HG02970 (cell line): ENCODE data around the gene IRX5.

Experiments
- ATAC-seq: cut with Tn5 transposase; IDR thresholded peaks from one replicate; pipeline ENCODE4 v1.9.1; 2021; ENCODE audit warnings: mild to moderate bottlenecking, moderate library complexity, moderate number of reproducible peaks; ENCODE audit not compliant: unreplicated experiment, low FRiP score

Gene IRX5

DNA sequence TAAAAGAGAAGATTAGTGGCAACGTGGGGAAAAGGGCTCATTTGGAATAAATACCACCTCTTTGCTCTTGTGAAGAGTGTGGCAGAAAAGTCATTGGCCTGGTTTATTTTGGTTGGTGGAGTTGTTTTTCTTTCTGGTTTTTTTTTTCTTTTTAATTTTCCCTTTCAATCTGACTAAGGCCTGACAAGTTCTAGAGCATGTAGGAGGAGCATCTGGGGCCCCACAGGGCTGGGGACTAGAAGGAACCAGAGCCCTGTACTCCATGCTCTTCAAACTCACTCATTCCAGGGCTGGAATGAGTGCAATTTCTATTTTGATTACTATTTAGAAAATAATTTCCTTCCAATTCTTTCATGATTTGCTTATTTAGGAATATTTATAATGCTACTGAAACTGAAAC is 13.3 kb downstream of the IRX5 start:
- no peak for ATAC-seq

DNA sequence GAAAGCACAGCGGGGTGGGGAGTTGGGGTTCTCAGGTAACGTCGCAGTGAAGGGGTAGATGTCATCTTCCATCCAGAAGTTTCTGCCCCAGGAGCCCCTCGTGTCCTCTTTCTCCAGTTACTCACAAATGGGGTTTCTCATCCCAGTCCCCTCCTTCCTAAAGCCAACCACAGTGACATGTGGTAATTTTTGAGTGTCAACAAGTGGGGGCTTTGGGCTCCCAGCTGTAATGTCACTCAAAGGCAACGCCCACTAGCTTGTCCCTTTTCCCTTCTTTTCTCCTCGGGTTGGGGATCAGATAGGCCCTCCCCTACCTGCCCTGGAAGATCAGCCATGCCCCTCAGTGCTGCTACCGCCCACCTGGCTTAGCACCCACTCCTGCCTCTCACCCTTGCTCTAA is 14.4 kb downstream of the IRX5 start:
- ATAC-seq, result no peak

DNA sequence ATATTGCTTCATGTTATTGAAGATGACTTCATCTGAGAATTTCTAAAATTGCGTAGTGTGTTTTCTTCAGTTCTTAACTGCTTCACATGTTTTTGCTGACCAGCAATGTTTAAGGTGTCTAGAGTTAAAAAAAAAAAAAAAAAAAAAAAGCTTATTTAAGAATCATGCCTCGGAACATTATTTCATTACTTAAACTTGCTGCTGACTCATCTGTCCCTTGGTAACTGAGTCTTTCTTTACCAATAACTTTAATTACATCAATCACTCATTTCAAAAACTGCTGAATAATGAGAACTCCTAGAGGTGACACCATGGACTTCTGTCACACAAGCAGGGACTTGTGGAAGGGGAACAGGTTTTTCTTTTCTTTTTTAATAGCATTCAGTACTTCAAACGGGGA is 16.2 kb downstream of the IRX5 start:
- no peak for ATAC-seq

DNA sequence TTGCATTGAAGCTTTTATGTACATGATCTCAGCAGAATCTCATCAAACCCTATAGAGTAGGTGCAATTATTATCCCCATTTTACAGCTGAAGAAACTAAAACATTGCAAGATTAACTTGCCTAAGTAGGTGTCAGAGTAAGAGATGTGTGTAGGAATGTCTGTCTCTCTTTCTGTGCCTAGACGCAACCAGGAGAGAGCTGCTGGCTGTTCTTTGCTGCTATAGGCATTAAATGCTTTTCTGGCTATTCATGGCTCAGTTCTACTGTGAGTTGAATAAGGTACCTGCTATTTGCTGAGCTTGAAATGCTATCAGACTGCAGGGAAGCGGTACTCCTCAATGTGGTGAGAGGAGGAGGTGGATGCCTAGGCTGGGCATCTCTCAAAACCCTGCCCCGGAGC is 17.0 kb downstream of the IRX5 start:
- no peak for ATAC-seq

DNA sequence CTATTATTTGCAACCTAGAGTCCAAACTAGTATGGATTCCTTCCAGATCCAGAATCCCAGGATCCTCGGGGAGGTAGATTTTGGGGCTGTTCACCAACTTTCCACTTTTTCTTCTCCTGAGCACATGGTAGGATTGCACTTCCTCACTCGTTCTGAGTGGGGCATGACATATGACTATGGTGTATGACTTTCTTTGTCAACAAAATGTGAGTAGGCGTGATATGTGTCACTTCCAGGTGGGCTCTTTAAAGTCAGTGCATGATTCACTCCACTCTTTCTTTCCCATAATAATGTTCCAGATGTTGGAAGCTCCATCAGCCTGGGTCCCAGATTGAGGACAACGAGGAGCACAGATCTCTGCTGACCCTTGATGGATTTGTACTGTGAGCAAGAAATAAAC is 21.5 kb downstream of the IRX5 start:
- ATAC-seq, result no peak

DNA sequence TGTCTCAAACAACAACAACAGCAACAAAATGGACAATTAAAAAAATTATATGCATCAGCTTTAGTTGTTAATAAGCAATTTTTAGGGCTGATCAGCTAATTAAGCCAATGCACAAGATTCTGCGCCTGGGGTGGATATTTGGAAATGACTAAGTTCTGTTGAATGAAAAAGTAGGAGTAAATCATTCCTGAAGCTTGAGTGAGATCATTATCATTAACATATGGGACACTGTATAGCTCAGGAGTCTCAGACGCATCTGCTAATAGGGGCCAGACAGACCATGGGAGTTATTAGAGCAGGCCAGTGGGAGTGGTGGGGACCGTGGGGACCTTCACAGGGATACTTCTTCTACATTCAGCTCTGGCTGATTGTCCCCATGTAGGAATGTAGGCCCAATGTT is 22.8 kb downstream of the IRX5 start:
- ATAC-seq, result no peak

DNA sequence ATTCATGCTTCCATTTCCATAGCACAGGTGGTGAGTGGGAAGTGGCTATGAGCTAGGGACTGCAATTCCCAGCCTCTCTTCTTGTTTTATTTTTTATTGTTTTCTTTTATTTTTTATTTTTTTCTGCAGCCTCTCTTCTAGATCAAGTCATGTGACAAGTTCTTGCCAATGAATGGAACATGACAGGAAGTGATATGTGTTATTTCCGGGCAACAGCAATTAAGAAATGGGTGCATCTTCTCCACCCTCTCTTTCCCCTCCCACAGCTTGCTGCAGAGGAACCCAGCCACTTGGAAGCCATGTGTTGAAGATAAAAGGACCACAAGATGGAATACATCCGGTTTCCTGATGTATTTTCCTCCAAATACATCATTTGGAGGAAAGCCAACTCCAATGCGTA is 23.6 kb downstream of the IRX5 start:
- ATAC-seq, result no peak

DNA sequence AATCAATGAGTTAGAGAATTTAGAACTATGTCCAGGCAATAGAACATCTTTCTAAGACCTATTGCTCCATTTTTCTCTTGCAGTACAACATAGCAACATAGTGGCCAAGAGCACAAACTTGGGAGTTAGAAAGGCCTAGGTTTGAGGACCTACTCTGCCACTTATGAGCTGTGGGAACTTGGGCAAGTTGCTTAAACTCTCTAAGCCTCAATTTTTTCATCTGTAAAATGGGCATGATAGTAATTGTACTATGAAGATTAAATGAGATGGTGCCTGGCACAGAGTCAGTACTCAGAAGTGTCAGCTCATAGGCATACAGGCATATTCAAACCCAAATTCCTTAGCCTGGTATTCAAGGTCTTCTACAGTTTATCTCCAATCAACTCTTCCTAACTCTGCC is 25.1 kb downstream of the IRX5 start:
- ATAC-seq, result no peak

DNA sequence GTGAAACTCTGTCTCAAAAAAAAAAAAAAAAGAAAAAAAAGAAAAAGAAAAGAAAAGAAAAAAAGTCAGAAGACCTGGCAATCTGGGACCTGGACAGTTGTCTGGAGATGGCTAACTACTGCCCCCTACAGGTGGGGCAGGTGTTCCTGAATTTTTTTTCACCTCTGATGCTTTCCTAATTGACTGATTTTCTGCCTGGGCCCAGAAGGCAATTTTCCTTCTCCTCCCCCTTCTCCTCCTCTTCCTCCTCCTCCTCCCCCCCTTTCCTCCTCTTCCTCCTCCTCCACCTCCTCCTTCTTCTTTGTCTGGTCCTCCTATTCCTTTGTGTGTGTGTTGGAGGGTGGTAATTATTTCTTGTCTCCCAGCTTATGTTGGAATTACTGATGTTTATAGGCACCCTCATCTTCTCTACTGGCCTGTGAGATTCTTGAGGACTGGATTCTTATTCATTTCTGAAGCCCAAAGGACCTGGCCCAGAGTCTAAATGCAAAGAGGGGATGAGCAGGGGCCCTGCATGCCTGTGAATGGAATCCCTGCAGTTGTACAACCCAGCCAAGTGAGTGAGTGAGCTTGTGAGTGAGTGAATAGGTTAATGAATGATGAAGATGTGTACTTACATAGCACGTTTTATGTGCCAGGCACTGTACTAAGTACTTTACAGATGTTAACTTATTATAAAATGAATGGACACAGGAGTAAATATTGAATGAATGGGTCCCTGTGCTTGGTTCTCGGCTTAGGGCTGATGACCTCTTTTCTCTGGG is 26.9 kb downstream of the IRX5 start:
- ATAC-seq, result no peak

DNA sequence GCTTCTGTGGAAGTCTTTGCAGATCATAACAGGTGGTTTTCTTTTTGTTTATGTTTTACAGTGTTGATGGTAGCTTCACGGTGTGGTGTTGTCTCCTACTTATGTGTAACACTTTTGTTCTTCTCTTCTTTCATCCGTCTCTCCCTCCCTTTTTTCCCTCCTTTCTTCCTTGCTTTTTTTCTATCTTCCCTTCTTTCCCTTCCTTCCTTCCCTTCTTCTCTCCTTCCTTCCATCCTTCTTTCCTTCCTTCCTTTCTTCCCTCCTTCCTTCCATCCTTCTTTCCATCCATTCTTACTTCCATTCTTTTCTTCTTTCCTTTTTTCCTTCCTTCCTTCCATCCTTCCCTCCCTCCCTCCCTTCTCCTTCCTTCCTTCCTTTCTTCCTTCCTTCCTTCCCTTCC is 31.4 kb downstream of the IRX5 start:
- no peak for ATAC-seq

DNA sequence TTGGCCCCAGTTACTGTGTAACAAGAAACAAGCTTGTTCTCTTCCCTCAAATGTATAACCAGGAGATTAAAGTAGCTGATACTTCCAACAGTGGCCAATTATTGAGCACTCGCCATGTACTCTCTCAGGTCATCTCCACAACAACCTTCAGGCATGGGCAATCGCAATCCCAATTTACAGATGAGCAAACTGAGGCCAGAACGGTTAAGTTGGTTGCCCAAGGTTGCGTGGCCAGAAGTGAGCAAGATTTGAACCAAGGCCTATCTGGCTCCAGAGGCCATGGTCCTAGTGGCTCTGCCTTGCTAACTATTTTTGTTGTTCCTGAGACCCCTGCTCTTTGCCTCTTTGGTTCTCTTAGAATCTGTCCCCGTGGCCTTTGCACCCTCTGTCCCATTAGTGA is 33.6 kb downstream of the IRX5 start:
- no peak for ATAC-seq

DNA sequence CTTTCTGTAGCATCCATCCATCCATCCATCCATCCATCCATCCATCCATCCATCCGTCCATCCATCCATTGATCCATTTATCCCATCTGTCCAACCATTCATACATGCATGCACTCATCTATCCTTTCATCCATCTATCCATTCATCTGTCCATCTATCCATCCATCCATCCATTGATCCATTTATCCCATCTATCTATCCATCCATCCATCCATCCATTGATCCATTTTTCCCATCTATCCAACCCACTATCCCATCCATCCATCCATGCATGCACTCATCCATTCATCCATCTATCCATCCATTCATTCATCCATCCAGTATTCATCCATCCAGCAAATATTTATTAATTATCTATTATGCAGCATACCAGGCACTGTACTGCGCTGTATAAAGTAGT is 34.8 kb downstream of the IRX5 start:
- no peak for ATAC-seq

DNA sequence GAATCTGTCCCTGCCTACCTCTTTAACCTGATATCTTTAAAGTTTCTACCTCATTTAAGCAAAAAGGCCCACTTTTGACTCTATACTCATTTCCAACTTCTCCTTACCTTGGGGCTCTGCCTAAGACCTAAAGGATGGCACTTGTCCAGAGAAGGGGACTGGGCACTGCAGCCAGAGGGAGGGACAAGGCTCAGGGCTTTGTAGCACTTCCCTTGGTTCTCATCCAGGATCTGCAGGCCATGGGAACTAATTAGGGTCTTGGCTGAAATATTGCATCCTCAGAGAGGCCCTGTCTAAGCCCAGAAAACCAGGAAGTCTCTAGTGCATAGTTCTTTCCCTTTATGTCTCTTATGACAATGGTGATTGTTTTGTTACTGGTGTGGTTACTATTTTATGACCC is 37.3 kb downstream of the IRX5 start:
- no peak for ATAC-seq

DNA sequence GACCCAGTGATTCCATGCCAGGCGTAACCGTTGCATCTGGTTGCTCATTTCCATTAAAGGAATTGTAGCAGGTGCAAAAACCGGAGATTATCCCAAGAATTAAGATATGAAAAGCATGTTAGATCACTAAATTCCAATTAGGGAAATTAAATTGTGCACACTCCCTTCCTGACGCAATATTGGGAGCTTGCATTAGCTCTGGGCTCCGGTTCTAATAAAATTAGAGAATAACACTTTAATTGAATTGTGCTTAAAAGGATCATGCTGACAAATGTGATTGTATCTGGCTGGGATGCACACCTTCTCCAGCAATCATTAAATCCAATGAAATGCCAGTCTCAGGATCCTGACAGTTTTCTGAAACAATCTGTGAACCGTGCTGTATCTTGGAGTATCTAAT is 38.1 kb downstream of the IRX5 start:
- ATAC-seq, result no peak

DNA sequence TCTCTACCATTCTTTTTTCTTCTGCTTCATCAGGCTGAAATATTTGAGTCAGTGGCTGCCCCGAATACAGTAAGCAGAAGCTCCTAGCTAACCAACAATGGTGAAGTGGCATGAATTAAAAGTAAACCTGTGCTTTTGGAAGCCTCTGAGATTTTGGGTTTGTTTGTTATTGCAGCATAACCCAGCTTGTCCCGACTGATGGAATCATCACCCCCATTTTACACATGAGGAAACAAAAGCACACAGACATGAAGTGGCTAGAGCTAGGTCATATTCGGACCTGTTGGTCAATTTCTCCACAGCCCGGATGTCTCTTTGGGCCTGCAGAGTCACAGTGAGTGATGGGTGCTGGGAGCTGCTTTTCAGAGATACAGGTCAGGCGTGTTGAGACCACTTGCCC is 39.4 kb downstream of the IRX5 start:
- no peak for ATAC-seq

DNA sequence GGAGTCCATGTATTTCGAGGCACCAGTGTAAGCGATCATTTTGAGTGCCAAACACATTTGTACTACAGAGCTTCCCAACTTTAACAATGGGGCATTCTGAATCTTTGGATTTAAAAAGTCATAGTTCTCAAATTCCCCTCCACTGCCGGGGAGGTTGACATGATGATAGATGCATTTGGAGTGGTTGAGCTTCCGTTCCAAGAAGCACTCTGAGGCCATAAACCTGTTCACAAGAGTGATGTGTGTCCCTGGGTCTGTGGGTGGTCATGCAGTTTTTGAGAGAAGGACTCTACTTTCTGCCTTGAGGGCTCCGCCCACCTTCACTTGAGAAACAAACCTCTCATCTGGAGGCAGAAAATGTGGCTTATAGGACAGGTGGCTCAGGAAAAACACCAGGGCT is 43.7 kb downstream of the IRX5 start:
- no peak for ATAC-seq

DNA sequence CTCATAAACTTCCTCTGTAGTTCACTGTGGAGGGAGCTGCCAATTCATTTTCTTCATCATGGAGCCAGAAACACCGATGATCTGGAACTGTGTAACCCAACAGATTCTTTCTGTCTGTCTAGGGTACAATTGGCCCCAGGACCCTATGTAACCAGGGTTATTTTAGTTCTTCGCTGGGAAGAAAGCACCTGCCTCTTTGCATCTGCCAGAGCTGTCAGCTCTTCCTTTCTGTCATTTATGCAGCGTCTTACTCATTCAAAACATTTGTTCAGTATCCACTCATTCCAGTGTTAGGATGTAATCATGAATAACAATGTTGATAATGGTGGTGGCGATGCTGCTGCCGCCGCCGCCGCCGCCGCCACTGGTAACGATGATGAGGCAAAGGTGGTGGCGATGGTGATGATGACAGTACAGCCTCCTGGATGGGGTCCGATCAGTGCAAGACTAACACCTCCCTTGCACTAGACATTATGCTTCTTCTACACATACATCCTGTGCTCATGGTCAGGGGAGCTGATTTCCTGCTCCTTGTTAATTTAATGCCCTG is 46.1 kb downstream of the IRX5 start:
- no peak for ATAC-seq

DNA sequence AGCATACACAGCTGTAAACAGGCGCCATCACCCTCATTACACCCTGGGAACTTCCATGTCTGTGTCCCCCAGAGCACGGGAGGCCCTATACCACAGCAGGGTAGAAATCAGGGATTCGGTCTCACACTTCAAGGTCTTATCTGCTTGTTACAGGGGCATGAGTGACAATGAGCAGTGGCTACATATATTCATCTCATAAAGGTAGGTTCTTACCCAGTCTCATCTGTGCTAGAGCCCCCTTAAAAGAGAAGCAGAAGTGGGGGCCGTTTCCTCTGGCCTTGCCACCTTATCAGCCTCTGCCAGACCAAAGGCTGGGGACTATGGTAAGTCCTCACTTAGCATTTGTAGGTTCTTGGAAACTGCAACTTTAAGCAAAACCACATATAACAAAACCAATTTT is 46.5 kb downstream of the IRX5 start:
- ATAC-seq, result no peak

DNA sequence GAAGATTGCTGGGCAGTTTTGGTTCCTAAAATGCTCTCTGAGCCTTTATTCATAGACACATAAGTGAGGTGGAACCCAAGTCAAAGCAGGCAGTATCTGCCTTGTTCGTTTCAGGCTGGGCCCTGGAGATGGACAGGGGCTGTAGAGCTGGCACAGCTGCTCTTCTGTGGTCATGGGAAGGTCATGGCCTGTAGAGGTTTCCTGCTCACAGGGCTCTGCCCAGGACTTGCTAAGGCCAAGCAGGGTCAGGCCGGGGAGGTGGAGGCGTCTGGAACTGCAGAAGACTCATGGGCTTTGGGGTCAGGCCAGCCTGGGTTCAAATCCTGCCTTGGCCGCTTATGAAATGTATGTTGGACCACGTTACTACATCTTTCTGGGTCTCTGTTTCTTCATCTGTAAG is 50.2 kb downstream of the IRX5 start:
- no peak for ATAC-seq
